ENCODE results near the gene SERPINE2.

- TF ChIP-seq CTCF (IDR thresholded peaks at IDR 0.05) (no peak), POLR2A (IDR thresholded peaks at IDR 0.05) (no peak)
Measured at GRCh38 chr2:223976635-223977226, 62.4 kb downstream of the SERPINE2 start.
